Measurements from ENCODE around the gene PMP22. TPM values are rescaled to one million over a fixed set of nuclear protein-coding genes. Genes with fewer than 3 reads are reported as not detected.
"Not testable (repeated sequence)": the region's sequence is repeated elsewhere in the genome, so short reads cannot be mapped to it uniquely, and the experiment has no call there.

Gene PMP22
- total RNA-seq, 3 donors from 2014 or later (not counting 1 experiment from before 2014, with no cell fraction given) = 5.7 TPM; not detected in 2

GRCh38 chr17:15216481-15216880 lies 48.6 kb downstream of the PMP22 start:
- Mint-ChIP-seq H3K4me3 (no peak overlapping the region), H3K36me3 (no peaks in the 10 kb centered on the region), H3K4me1 (no peaks in the 10 kb centered on the region), H3K27ac (no peak overlapping the region), H3K27me3 (ENCODE audit: low read depth in 2 of 2) (peaks cover 3 to 8% of the 10 kb centered on the region in 2 donors), H3K9me3 (no peaks in the 10 kb centered on the region)
- WGBS (ENCODE audit: insufficient coverage) = 100% methylated on average over 1 of the region's 2 CpGs
- no peaks in the 10 kb centered on the region for H3K36me3 ChIP-seq (ENCODE audit: control insufficient read depth, insufficient read depth, low read length)
- no peak for TF ChIP-seq CTCF (IDR thresholded peaks at IDR 0.05)
- no peak overlapping the region for H3K27ac ChIP-seq (ENCODE audit: low read length)
- no peak overlapping the region for H3K4me3 ChIP-seq (ENCODE audit: low read length)
- no peaks in the 10 kb centered on the region for H3K9me3 ChIP-seq (ENCODE audit: control insufficient read depth, insufficient read depth, low read length)
- no peaks in the 10 kb centered on the region for H3K4me1 ChIP-seq (ENCODE audit: control insufficient read depth, insufficient read depth, low read length)
- H3K27me3 ChIP-seq (ENCODE audit: control insufficient read depth, insufficient read depth, low read length) = peaks cover 2% of the 10 kb centered on the region
- ATAC-seq = no peak
- intact Hi-C loops (cut with micrococcal nuclease) = no loop called here
- no peak for DNase-seq

- H3K4me1 Mint-ChIP-seq = no peaks in the 10 kb centered on the region
- Histone ChIP-seq H3K36me3 (ENCODE audit: control insufficient read depth, insufficient read depth, low read length) (no peaks in the 10 kb centered on the region), H3K4me1 (ENCODE audit: control insufficient read depth, insufficient read depth, low read length) (no peaks in the 10 kb centered on the region), H3K9me3 (ENCODE audit: control insufficient read depth, insufficient read depth, low read length) (no peaks in the 10 kb centered on the region), H3K4me3 (ENCODE audit: low read length) (no peak overlapping the region), H3K27me3 (ENCODE audit: control insufficient read depth, insufficient read depth, low read length) (peaks cover 2% of the 10 kb centered on the region), H3K27ac (ENCODE audit: low read length) (no peak overlapping the region)
- DNase-seq = no peak
- no peak for ATAC-seq
- no peaks in the 10 kb centered on the region for H3K9me3 Mint-ChIP-seq
- 94% methylated on average over 4 of the region's 5 CpGs for WGBS (ENCODE audit: insufficient coverage)
- peak; percentile 13 for TF ChIP-seq CTCF (IDR thresholded peaks at IDR 0.05)
- H3K27ac Mint-ChIP-seq = no peak overlapping the region
- H3K4me3 Mint-ChIP-seq = no peak overlapping the region
- H3K36me3 Mint-ChIP-seq = no peaks in the 10 kb centered on the region
- intact Hi-C loops (cut with micrococcal nuclease) = no loop called here
- H3K27me3 Mint-ChIP-seq (ENCODE audit: low read depth in 2 of 2) = peaks cover 3 to 25% of the 10 kb centered on the region in 2 donors
Observed at GRCh38 chr17:15213381-15214087, 51.6 kb downstream of the PMP22 start.

GRCh38 chr17:15210247-15210646 lies 54.9 kb downstream of the PMP22 start:
- Mint-ChIP-seq H3K27ac (no peak overlapping the region), H3K9me3 (no peaks in the 10 kb centered on the region), H3K36me3 (no peaks in the 10 kb centered on the region), H3K27me3 (ENCODE audit: low read depth in 2 of 2) (peaks cover 3 to 25% of the 10 kb centered on the region in 2 donors), H3K4me1 (no peaks in the 10 kb centered on the region), H3K4me3 (no peak overlapping the region)
- no peak for TF ChIP-seq CTCF (IDR thresholded peaks at IDR 0.05)
- Histone ChIP-seq H3K27me3 (ENCODE audit: control insufficient read depth, insufficient read depth, low read length) (no peaks in the 10 kb centered on the region), H3K4me3 (ENCODE audit: low read length) (no peak overlapping the region), H3K4me1 (ENCODE audit: control insufficient read depth, insufficient read depth, low read length) (no peaks in the 10 kb centered on the region), H3K27ac (ENCODE audit: low read length) (no peak overlapping the region), H3K9me3 (ENCODE audit: control insufficient read depth, insufficient read depth, low read length) (no peaks in the 10 kb centered on the region), H3K36me3 (ENCODE audit: control insufficient read depth, insufficient read depth, low read length) (no peaks in the 10 kb centered on the region)
- 86% methylated on average over 1 of the region's 1 CpG for WGBS (ENCODE audit: insufficient coverage)
- ATAC-seq = no peak
- intact Hi-C loops (cut with micrococcal nuclease) = no loop called here
- no peak for DNase-seq

- not testable (repeated sequence) for H3K9me3 ChIP-seq (ENCODE audit: control insufficient read depth, insufficient read depth, low read length)
Observed at GRCh38 chr17:15203062-15203461, 62.1 kb downstream of the PMP22 start.

GRCh38 chr17:15200574-15200973 lies 64.6 kb downstream of the PMP22 start:
- H3K27ac ChIP-seq (ENCODE audit: low read length); H3K36me3 ChIP-seq (ENCODE audit: control insufficient read depth, insufficient read depth, low read length); H3K9me3 ChIP-seq (ENCODE audit: control insufficient read depth, insufficient read depth, low read length); H3K36me3 Mint-ChIP-seq; H3K4me3 ChIP-seq (ENCODE audit: low read length); DNase-seq; H3K4me1 ChIP-seq (ENCODE audit: control insufficient read depth, insufficient read depth, low read length); intact Hi-C loops (cut with micrococcal nuclease); H3K4me1 Mint-ChIP-seq; H3K4me3 Mint-ChIP-seq; H3K27ac Mint-ChIP-seq; H3K27me3 ChIP-seq (ENCODE audit: control insufficient read depth, insufficient read depth, low read length); ATAC-seq: not testable (repeated sequence)
- peaks cover 6 to 10% of the 10 kb centered on the region in 2 donors for H3K9me3 Mint-ChIP-seq
- H3K27me3 Mint-ChIP-seq (ENCODE audit: low read depth in 2 of 2) = peaks cover 8 to 10% of the 10 kb centered on the region in 2 donors
- 96% methylated on average over 2 of the region's 2 CpGs for WGBS (ENCODE audit: insufficient coverage)

More at GRCh38 chr17:15203062-15203461, 62.1 kb downstream of the PMP22 start:
- H3K27ac Mint-ChIP-seq; ATAC-seq; intact Hi-C loops (cut with micrococcal nuclease); H3K27me3 Mint-ChIP-seq (ENCODE audit: low read depth in 2 of 2); H3K36me3 ChIP-seq (ENCODE audit: control insufficient read depth, insufficient read depth, low read length); H3K36me3 Mint-ChIP-seq; H3K4me3 ChIP-seq (ENCODE audit: low read length); H3K4me1 ChIP-seq (ENCODE audit: control insufficient read depth, insufficient read depth, low read length); H3K4me1 Mint-ChIP-seq; H3K27ac ChIP-seq (ENCODE audit: low read length); H3K27me3 ChIP-seq (ENCODE audit: control insufficient read depth, insufficient read depth, low read length); H3K4me3 Mint-ChIP-seq; DNase-seq; H3K9me3 Mint-ChIP-seq: not testable (repeated sequence)
- WGBS (ENCODE audit: insufficient coverage) = 100% methylated on average over 1 of the region's 2 CpGs
